Muscle layer of colon (tissue), 2 donors: ENCODE results near the gene MAML2.

Experiments used
- H3K27ac ChIP-seq: one replicate; pipeline ENCODE4 v1.7.0; 2013; ENCODE audit warnings: low read depth, mild to moderate bottlenecking, low read length, moderate library complexity
- H3K27me3 ChIP-seq, 2 donors: one replicate each; pipeline ENCODE4 v1.7.0; 2013; ENCODE audit warnings: low read length in 2 of 2, mild to moderate bottlenecking in 2 of 2; ENCODE audit not compliant: insufficient read depth in 2 of 2, control insufficient read depth in 1 of 2
- H3K36me3 ChIP-seq: one replicate; pipeline ENCODE4 v1.7.0; 2013; ENCODE audit warnings: mild to moderate bottlenecking, low read length; ENCODE audit not compliant: insufficient read depth
- H3K4me1 ChIP-seq: one replicate; pipeline ENCODE4 v1.7.0; 2013; ENCODE audit warnings: mild to moderate bottlenecking, low read length; ENCODE audit not compliant: insufficient read depth
- H3K4me3 ChIP-seq, 2 donors: one replicate each; pipeline ENCODE4 v1.7.0; 2013; ENCODE audit warnings: low read length in 2 of 2, low read depth in 1 of 2, mild to moderate bottlenecking in 1 of 2, moderate library complexity in 1 of 2
- H3K9ac ChIP-seq: one replicate; pipeline ENCODE4 v1.7.0; 2013; ENCODE audit warnings: low read length
- H3K9me3 ChIP-seq: one replicate; pipeline ENCODE4 v1.7.0; 2013; ENCODE audit warnings: mild to moderate bottlenecking, low read length
- donor health status: abdominal sarcoma.
- donor health status: Adenocarcinoma of cecum.

Gene MAML2

GRCh38 chr11:96141626-96142025 is 201.4 kb downstream of the MAML2 start:
- Histone ChIP-seq H3K9me3 (no peaks in the 10 kb centered on the region), H3K36me3 (no peaks in the 10 kb centered on the region), H3K27ac (no peak overlapping the region), H3K4me3 (no peak overlapping the region), H3K27me3 (no peaks in the 10 kb centered on the region), H3K4me1 (peaks cover 13% of the 10 kb centered on the region), H3K9ac (no peak overlapping the region)

- H3K4me1 ChIP-seq, result peaks cover 18% of the 10 kb centered on the region
- no peak overlapping the region for H3K9ac ChIP-seq
- no peak overlapping the region for H3K27ac ChIP-seq
- no peaks in the 10 kb centered on the region for H3K27me3 ChIP-seq
- H3K4me3 ChIP-seq, result no peak overlapping the region
- H3K36me3 ChIP-seq, result no peaks in the 10 kb centered on the region
- no peaks in the 10 kb centered on the region for H3K9me3 ChIP-seq
These were observed 203.3 kb downstream of the MAML2 start for GRCh38 chr11:96139691-96140090.

- Histone ChIP-seq H3K36me3 (no peaks in the 10 kb centered on the region), H3K4me3 (no peak overlapping the region), H3K9ac (no peak overlapping the region), H3K9me3 (no peaks in the 10 kb centered on the region), H3K27ac (no peak overlapping the region), H3K4me1 (peaks cover 11% of the 10 kb centered on the region), H3K27me3 (no peaks in the 10 kb centered on the region)
These were observed 205.6 kb downstream of the MAML2 start for GRCh38 chr11:96137373-96137772.

GRCh38 chr11:96136613-96137298 is 206.2 kb downstream of the MAML2 start:
- Histone ChIP-seq H3K36me3 (no peaks in the 10 kb centered on the region), H3K4me3 (no peak overlapping the region), H3K27ac (no peak overlapping the region), H3K4me1 (peaks cover 11% of the 10 kb centered on the region), H3K9ac (no peak overlapping the region), H3K27me3 (no peaks in the 10 kb centered on the region), H3K9me3 (no peaks in the 10 kb centered on the region)

GRCh38 chr11:96134602-96135001 is 208.4 kb downstream of the MAML2 start:
- Histone ChIP-seq H3K9ac (no peak overlapping the region), H3K36me3 (no peaks in the 10 kb centered on the region), H3K27me3 (no peaks in the 10 kb centered on the region), H3K4me3 (no peak overlapping the region), H3K4me1 (peaks cover 11% of the 10 kb centered on the region), H3K27ac (no peak overlapping the region), H3K9me3 (no peaks in the 10 kb centered on the region)

- Histone ChIP-seq H3K36me3 (no peaks in the 10 kb centered on the region), H3K27ac (no peak overlapping the region), H3K9me3 (no peaks in the 10 kb centered on the region), H3K27me3 (no peaks in the 10 kb centered on the region), H3K4me1 (peaks cover 16% of the 10 kb centered on the region), H3K4me3 (no peak overlapping the region), H3K9ac (no peak overlapping the region)
These were observed 210.6 kb downstream of the MAML2 start for GRCh38 chr11:96132437-96132836.

- Histone ChIP-seq H3K27ac (no peak overlapping the region), H3K36me3 (no peaks in the 10 kb centered on the region), H3K27me3 (no peaks in the 10 kb centered on the region), H3K9ac (no peak overlapping the region), H3K9me3 (no peaks in the 10 kb centered on the region), H3K4me3 (no peak overlapping the region), H3K4me1 (peaks cover 5% of the 10 kb centered on the region)
These were observed 212.9 kb downstream of the MAML2 start for GRCh38 chr11:96130061-96130620.

GRCh38 chr11:96127596-96127959 is 215.4 kb downstream of the MAML2 start:
- Histone ChIP-seq H3K9me3 (no peaks in the 10 kb centered on the region), H3K4me1 (peaks cover 5% of the 10 kb centered on the region), H3K4me3 (no peak overlapping the region), H3K27ac (no peak overlapping the region), H3K36me3 (no peaks in the 10 kb centered on the region), H3K27me3 (no peaks in the 10 kb centered on the region), H3K9ac (no peak overlapping the region)

GRCh38 chr11:96126917-96127595 is 215.9 kb downstream of the MAML2 start:
- Histone ChIP-seq H3K4me1 (peaks cover 5% of the 10 kb centered on the region), H3K9ac (no peak overlapping the region), H3K4me3 (no peak overlapping the region), H3K36me3 (no peaks in the 10 kb centered on the region), H3K27me3 (no peaks in the 10 kb centered on the region), H3K9me3 (no peaks in the 10 kb centered on the region), H3K27ac (no peak overlapping the region)

GRCh38 chr11:96125400-96125799 is 217.6 kb downstream of the MAML2 start:
- no peaks in the 10 kb centered on the region for H3K36me3 ChIP-seq
- H3K9ac ChIP-seq, result no peak overlapping the region
- H3K4me3 ChIP-seq, result no peak overlapping the region
- H3K9me3 ChIP-seq, result no peaks in the 10 kb centered on the region
- H3K27me3 ChIP-seq, result no peaks in the 10 kb centered on the region
- no peak overlapping the region for H3K27ac ChIP-seq
- peaks cover 5% of the 10 kb centered on the region for H3K4me1 ChIP-seq

GRCh38 chr11:96124155-96124554 is 218.8 kb downstream of the MAML2 start:
- Histone ChIP-seq H3K9ac (no peak overlapping the region), H3K9me3 (no peaks in the 10 kb centered on the region), H3K4me3 (no peak overlapping the region), H3K27ac (no peak overlapping the region), H3K36me3 (no peaks in the 10 kb centered on the region), H3K27me3 (no peaks in the 10 kb centered on the region), H3K4me1 (peaks cover 5% of the 10 kb centered on the region)

- no peak overlapping the region for H3K9ac ChIP-seq
- H3K36me3 ChIP-seq, result no peaks in the 10 kb centered on the region
- no peak overlapping the region for H3K4me3 ChIP-seq
- H3K4me1 ChIP-seq, result peaks cover 5% of the 10 kb centered on the region
- no peaks in the 10 kb centered on the region for H3K27me3 ChIP-seq
- no peaks in the 10 kb centered on the region for H3K9me3 ChIP-seq
- no peak overlapping the region for H3K27ac ChIP-seq
These were observed 219.7 kb downstream of the MAML2 start for GRCh38 chr11:96123301-96123700.
